WI38 (cell line): ENCODE data around the gene MMP28.

Source experiments
- H3K4me3 ChIP-seq: 2 replicates; pipeline ENCODE4 v1.5.1; 2011; ENCODE audit warnings: low read depth, mild to moderate bottlenecking, control low read depth, low read length
- CTCF ChIP-seq: IDR thresholded peaks from 2 replicates; pipeline ENCODE4 v1.5.1; 2012; ENCODE audit warnings: low read depth, mild to moderate bottlenecking, control low read depth, low read length

Gene MMP28

GRCh38 chr17:35748341-35748841 is 47.0 kb downstream of the MMP28 start:
- no peak for TF ChIP-seq CTCF
- no peak overlapping the region for H3K4me3 ChIP-seq

- peak; percentile 72 for TF ChIP-seq CTCF
- no peak overlapping the region for H3K4me3 ChIP-seq
Measured at GRCh38 chr17:35747540-35748017, 47.9 kb downstream of the MMP28 start.

- no peak overlapping the region for H3K4me3 ChIP-seq
- no peak for TF ChIP-seq CTCF
Measured at GRCh38 chr17:35745749-35746320, 49.6 kb downstream of the MMP28 start.

GRCh38 chr17:35745246-35745645 is 50.2 kb downstream of the MMP28 start:
- no peak for TF ChIP-seq CTCF
- H3K4me3 ChIP-seq: no peak overlapping the region

GRCh38 chr17:35744830-35745229 is 50.6 kb downstream of the MMP28 start:
- TF ChIP-seq CTCF: no peak
- no peak overlapping the region for H3K4me3 ChIP-seq

- no peak overlapping the region for H3K4me3 ChIP-seq
- no peak for TF ChIP-seq CTCF
Measured at GRCh38 chr17:35743626-35744328, 51.7 kb downstream of the MMP28 start.

- H3K4me3 ChIP-seq: no peak overlapping the region
- no peak for TF ChIP-seq CTCF
Measured at GRCh38 chr17:35742896-35743477, 52.5 kb downstream of the MMP28 start.
